ENCODE results near the gene GHRH.

GHRH gene

GRCh38 chr20:37262505-37262904, 891 bp upstream of the GHRH start:
- no peak for DNase-seq (ENCODE audit: low read depth in 2 of 2)

- DNase-seq (ENCODE audit: low read depth in 2 of 2), result no peak
Observed at GRCh38 chr20:37260923-37261322, 691 bp downstream of the GHRH start.

GRCh38 chr20:37259865-37260264, 1.7 kb downstream of the GHRH start:
- no peak for DNase-seq (ENCODE audit: low read depth in 2 of 2)

GRCh38 chr20:37259031-37259430, 2.6 kb downstream of the GHRH start:
- DNase-seq (ENCODE audit: low read depth in 2 of 2), result no peak

- DNase-seq (ENCODE audit: low read depth in 2 of 2), result no peak
Observed at GRCh38 chr20:37257988-37258387, 3.6 kb downstream of the GHRH start.

- no peak for DNase-seq (ENCODE audit: low read depth in 2 of 2)
Observed at GRCh38 chr20:37257530-37257929, 4.1 kb downstream of the GHRH start.

- DNase-seq (ENCODE audit: low read depth in 2 of 2), result no peak
Observed at GRCh38 chr20:37256286-37256685, 5.3 kb downstream of the GHRH start.

GRCh38 chr20:37254114-37254878, 7.3 kb downstream of the GHRH start:
- DNase-seq (ENCODE audit: low read depth in 2 of 2), result no peak

GRCh38 chr20:37253087-37253486, 8.5 kb downstream of the GHRH start:
- no peak for DNase-seq (ENCODE audit: low read depth in 2 of 2)

- DNase-seq (ENCODE audit: low read depth in 2 of 2), result no peak
Observed at GRCh38 chr20:37251825-37252477, 9.7 kb downstream of the GHRH start.

- no peak for DNase-seq (ENCODE audit: low read depth in 2 of 2)
Observed at GRCh38 chr20:37249304-37249703, 12.3 kb downstream of the GHRH start.

- DNase-seq (ENCODE audit: low read depth in 2 of 2), result no peak
Observed at GRCh38 chr20:37247547-37247946, 14.1 kb downstream of the GHRH start.

GRCh38 chr20:37246736-37247135, 14.9 kb downstream of the GHRH start:
- no peak for DNase-seq (ENCODE audit: low read depth in 2 of 2)

GRCh38 chr20:37245216-37246150, 16.1 kb downstream of the GHRH start:
- DNase-seq (ENCODE audit: low read depth in 2 of 2), result no peak

- DNase-seq (ENCODE audit: low read depth in 2 of 2), result no peak
Observed at GRCh38 chr20:37244572-37244957, 17.0 kb downstream of the GHRH start.

- DNase-seq (ENCODE audit: low read depth in 2 of 2), result no peak
Observed at GRCh38 chr20:37243937-37244571, 17.6 kb downstream of the GHRH start.

- DNase-seq (ENCODE audit: low read depth in 2 of 2), result no peak
Observed at GRCh38 chr20:37243076-37243936, 18.3 kb downstream of the GHRH start.

- no peak for DNase-seq (ENCODE audit: low read depth in 2 of 2)
Observed at GRCh38 chr20:37242503-37242902, 19.1 kb downstream of the GHRH start.

GRCh38 chr20:37240337-37241067, 21.1 kb downstream of the GHRH start:
- DNase-seq (ENCODE audit: low read depth in 2 of 2), result no peak

- DNase-seq (ENCODE audit: low read depth in 2 of 2), result no peak
Observed at GRCh38 chr20:37238935-37239451, 22.6 kb downstream of the GHRH start.
